ENCODE data around the gene DIO2. TPM values are rescaled to one million over a fixed set of nuclear protein-coding genes. Genes with fewer than 3 reads are reported as not detected.

Gene DIO2
- polyA plus RNA-seq, 1 donor (not counting 4 experiments of a cell fraction or from before 2014, with no cell fraction given) = 0.22 TPM

GRCh38 chr14:80152763-80153162, 58.5 kb downstream of the DIO2 start:
- H3K79me2 ChIP-seq (ENCODE audit: control insufficient read depth, insufficient read depth, low read length) = no peaks in the 10 kb centered on the region
- no peak overlapping the region for H3K4me2 ChIP-seq (ENCODE audit: control insufficient read depth, extremely low read depth, insufficient read depth, low read depth, low read length)
- no peak overlapping the region for H3K4me3 ChIP-seq (ENCODE audit: control insufficient read depth in 2 of 3, extremely low read depth in 1 of 3, insufficient read depth in 2 of 3, low read depth in 1 of 3, low read length in 3 of 3)
- H3K9me3 ChIP-seq (ENCODE audit: control insufficient read depth, low read depth, low read length) = no peaks in the 10 kb centered on the region
- H3K27me3 ChIP-seq (ENCODE audit: control insufficient read depth, extremely low read depth, insufficient read depth, low read length) = no peaks in the 10 kb centered on the region
- TF ChIP-seq EZH2 (IDR thresholded peaks at IDR 0.05; ENCODE audit: low read length) (no peak), CTCF (optimal IDR thresholded peaks at IDR 0.05 in 1 of 3, IDR thresholded peaks at IDR 0.05 in 1 of 3, conservative IDR thresholded peaks at IDR 0.05 in 1 of 3; ENCODE audit: extremely low read depth in 1 of 3, insufficient read depth in 2 of 3, low read length in 3 of 3) (no peak)
- FAIRE-seq = no peak
- H2AFZ ChIP-seq (ENCODE audit: control insufficient read depth, low read length) = no peak overlapping the region
- H3K36me3 ChIP-seq (ENCODE audit: control insufficient read depth in 2 of 2, extremely low read depth in 1 of 2, insufficient read depth in 2 of 2, low read length in 2 of 2) = no peaks in the 10 kb centered on the region
- H3K9me1 ChIP-seq (ENCODE audit: control insufficient read depth, extremely low read depth, insufficient read depth, low read length) = no peaks in the 10 kb centered on the region
- H3K27ac ChIP-seq (ENCODE audit: control insufficient read depth, insufficient read depth, low read length) = no peak overlapping the region
- H4K20me1 ChIP-seq (ENCODE audit: control insufficient read depth, extremely low read depth, insufficient read depth, low read length) = no peaks in the 10 kb centered on the region
- peaks cover 26% of the 10 kb centered on the region for H3K4me1 ChIP-seq (ENCODE audit: control insufficient read depth, extremely low read depth, insufficient read depth, low read length)
- no peak overlapping the region for H3K9ac ChIP-seq (ENCODE audit: control insufficient read depth, extremely low read depth, insufficient read depth, low read length)
- DNase-seq (ENCODE audit: low read depth, low spot score) = no peak
- dilution Hi-C loops (cut with MboI; ENCODE audit: extremely low pct_ligation_motif_present, low sequenced_read_pairs) = no loop called here

GRCh38 chr14:80152166-80152565, 59.1 kb downstream of the DIO2 start:
- Histone ChIP-seq H3K4me1 (ENCODE audit: control insufficient read depth, extremely low read depth, insufficient read depth, low read length) (peaks cover 26% of the 10 kb centered on the region), H2AFZ (ENCODE audit: control insufficient read depth, low read length) (peak overlapping the region; percentile 45), H3K27me3 (ENCODE audit: control insufficient read depth, extremely low read depth, insufficient read depth, low read length) (no peaks in the 10 kb centered on the region), H3K9me1 (ENCODE audit: control insufficient read depth, extremely low read depth, insufficient read depth, low read length) (no peaks in the 10 kb centered on the region), H3K4me3 (ENCODE audit: control insufficient read depth in 2 of 3, extremely low read depth in 1 of 3, insufficient read depth in 2 of 3, low read depth in 1 of 3, low read length in 3 of 3) (no peak overlapping the region), H4K20me1 (ENCODE audit: control insufficient read depth, extremely low read depth, insufficient read depth, low read length) (no peaks in the 10 kb centered on the region), H3K9me3 (ENCODE audit: control insufficient read depth, low read depth, low read length) (no peaks in the 10 kb centered on the region), H3K36me3 (ENCODE audit: control insufficient read depth in 2 of 2, extremely low read depth in 1 of 2, insufficient read depth in 2 of 2, low read length in 2 of 2) (no peaks in the 10 kb centered on the region), H3K27ac (ENCODE audit: control insufficient read depth, insufficient read depth, low read length) (peak overlapping the region; percentile 70), H3K79me2 (ENCODE audit: control insufficient read depth, insufficient read depth, low read length) (no peaks in the 10 kb centered on the region), H3K4me2 (ENCODE audit: control insufficient read depth, extremely low read depth, insufficient read depth, low read depth, low read length) (peak overlapping the region; percentile 47), H3K9ac (ENCODE audit: control insufficient read depth, extremely low read depth, insufficient read depth, low read length) (no peak overlapping the region)
- peak; percentile 9 for FAIRE-seq
- no peak for DNase-seq (ENCODE audit: low read depth, low spot score)
- TF ChIP-seq EZH2 (IDR thresholded peaks at IDR 0.05; ENCODE audit: low read length) (no peak), CTCF (optimal IDR thresholded peaks at IDR 0.05 in 1 of 3, IDR thresholded peaks at IDR 0.05 in 1 of 3, conservative IDR thresholded peaks at IDR 0.05 in 1 of 3; ENCODE audit: extremely low read depth in 1 of 3, insufficient read depth in 2 of 3, low read length in 3 of 3) (no peak)
- dilution Hi-C loops (cut with MboI; ENCODE audit: extremely low pct_ligation_motif_present, low sequenced_read_pairs) = no loop called here

Measured in keratinocyte (primary cell).